DOHH2 (cell line): Measurements from ENCODE around the gene TBC1D10A.

Experiments used
- H3F3A ChIP-seq: fragments of 200-600 bp; sonication (generic), shearing (Covaris generic); 2 replicates; pipeline ENCODE4 v1.6.0; 2016; ENCODE audit warnings: antibody characterized with exemption, mild to moderate bottlenecking; ENCODE audit not compliant: control insufficient read depth, insufficient read depth
- H3K27ac ChIP-seq: fragments of 200-600 bp; sonication (generic); 2 replicates; pipeline ENCODE4 v1.5.1; 2014; ENCODE audit warnings: low read depth, mild to moderate bottlenecking, low read length, moderate library complexity
- H3K27me3 ChIP-seq: fragments of 200-600 bp; sonication (generic); 2 replicates; pipeline ENCODE4 v1.6.1; 2014; ENCODE audit warnings: mild to moderate bottlenecking, low read length, mixed read lengths; ENCODE audit not compliant: control insufficient read depth
- H3K36me3 ChIP-seq: fragments of 200-600 bp; sonication (generic); 2 replicates; pipeline ENCODE4 v1.6.1; 2014; ENCODE audit warnings: mild to moderate bottlenecking, low read length, moderate library complexity, mixed read lengths; ENCODE audit not compliant: control insufficient read depth
- H3K4me1 ChIP-seq: fragments of 200-600 bp; sonication (generic); 2 replicates; pipeline ENCODE4 v1.6.1; 2014; ENCODE audit warnings: mild to moderate bottlenecking, low read length, mixed read lengths; ENCODE audit not compliant: control insufficient read depth
- H3K4me2 ChIP-seq: fragments of 200-600 bp; sonication (generic); 2 replicates; pipeline ENCODE4 v1.6.0; 2014; ENCODE audit warnings: mild to moderate bottlenecking, low read length, moderate library complexity
- H3K4me3 ChIP-seq: fragments of 200-600 bp; sonication (generic); 2 replicates; pipeline ENCODE4 v1.5.1; 2014; ENCODE audit warnings: mild to moderate bottlenecking, low read length, mixed read lengths
- H3K79me2 ChIP-seq: fragments of 200-600 bp; sonication (generic); 2 replicates; pipeline ENCODE4 v1.6.1; 2014; ENCODE audit warnings: mild to moderate bottlenecking, low read length, mixed read lengths; ENCODE audit not compliant: control insufficient read depth
- H3K9me2 ChIP-seq: fragments of 200-600 bp; sonication (generic); replicated peaks from 2 replicates; pipeline ENCODE4 v1.6.1; 2014; ENCODE audit warnings: mild to moderate bottlenecking, low read length, mixed read lengths; ENCODE audit not compliant: control insufficient read depth
- H3K9me3 ChIP-seq: fragments of 200-600 bp; sonication (generic); 2 replicates; pipeline ENCODE4 v1.6.1; 2014; ENCODE audit warnings: antibody characterized with exemption, low read length, mixed read lengths; ENCODE audit not compliant: control insufficient read depth, insufficient read depth
- H4K20me1 ChIP-seq: fragments of 200-600 bp; sonication (generic); 2 replicates; pipeline ENCODE4 v1.6.0; 2014; ENCODE audit warnings: low read depth, mild to moderate bottlenecking, antibody characterized with exemption, low read length, moderate library complexity; ENCODE audit not compliant: control insufficient read depth, insufficient read depth
- EZH2phosphoT487 ChIP-seq: fragments of 200-600 bp; sonication (generic); IDR thresholded peaks from 2 replicates; pipeline ENCODE4 v1.6.1; 2017; ENCODE audit warnings: borderline replicate concordance, mild to moderate bottlenecking, antibody characterized with exemption, low read length, moderate library complexity, mixed read lengths
- TF ChIP-seq, protein P1 (sequence below): fragments of 200-600 bp; sonication (generic); IDR thresholded peaks from one replicate; pipeline ENCODE4 v1.5.1; 2014; ENCODE audit warnings: antibody characterized with exemption, mild to moderate bottlenecking, low read depth, low read length; ENCODE audit not compliant: poor library complexity, severe bottlenecking

The TBC1D10A gene

DNA sequence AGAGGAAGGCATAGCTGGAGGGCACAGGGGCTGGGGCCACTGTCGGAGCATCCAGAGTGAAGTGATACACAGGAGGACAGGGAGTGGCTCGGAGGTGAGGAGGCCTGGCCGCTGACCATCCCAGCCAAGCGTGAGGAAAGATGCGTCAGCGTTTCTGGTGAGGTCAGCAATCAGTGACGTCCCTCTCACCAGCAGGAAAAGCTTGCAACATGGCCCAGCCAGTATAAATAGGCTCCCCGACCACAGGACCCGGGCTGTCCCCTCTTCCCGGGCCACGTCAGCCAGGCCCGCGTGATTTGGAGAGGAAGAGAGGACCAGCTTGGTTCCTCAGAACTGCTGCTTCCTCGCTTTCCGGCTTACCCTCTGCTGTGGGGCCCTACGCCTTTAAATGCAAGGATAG is 55.9 kb downstream of the TBC1D10A start:
- H3K4me3 ChIP-seq = no peak overlapping the region
- no peak overlapping the region for H3K4me2 ChIP-seq
- peaks cover 18% of the 10 kb centered on the region for H3K4me1 ChIP-seq
- H3F3A ChIP-seq = no peaks in the 10 kb centered on the region
- H4K20me1 ChIP-seq = no peaks in the 10 kb centered on the region
- peaks cover 14% of the 10 kb centered on the region for H3K27me3 ChIP-seq
- no peak overlapping the region for H3K27ac ChIP-seq
- H3K9me3 ChIP-seq = no peaks in the 10 kb centered on the region
- TF ChIP-seq, protein P1, sequence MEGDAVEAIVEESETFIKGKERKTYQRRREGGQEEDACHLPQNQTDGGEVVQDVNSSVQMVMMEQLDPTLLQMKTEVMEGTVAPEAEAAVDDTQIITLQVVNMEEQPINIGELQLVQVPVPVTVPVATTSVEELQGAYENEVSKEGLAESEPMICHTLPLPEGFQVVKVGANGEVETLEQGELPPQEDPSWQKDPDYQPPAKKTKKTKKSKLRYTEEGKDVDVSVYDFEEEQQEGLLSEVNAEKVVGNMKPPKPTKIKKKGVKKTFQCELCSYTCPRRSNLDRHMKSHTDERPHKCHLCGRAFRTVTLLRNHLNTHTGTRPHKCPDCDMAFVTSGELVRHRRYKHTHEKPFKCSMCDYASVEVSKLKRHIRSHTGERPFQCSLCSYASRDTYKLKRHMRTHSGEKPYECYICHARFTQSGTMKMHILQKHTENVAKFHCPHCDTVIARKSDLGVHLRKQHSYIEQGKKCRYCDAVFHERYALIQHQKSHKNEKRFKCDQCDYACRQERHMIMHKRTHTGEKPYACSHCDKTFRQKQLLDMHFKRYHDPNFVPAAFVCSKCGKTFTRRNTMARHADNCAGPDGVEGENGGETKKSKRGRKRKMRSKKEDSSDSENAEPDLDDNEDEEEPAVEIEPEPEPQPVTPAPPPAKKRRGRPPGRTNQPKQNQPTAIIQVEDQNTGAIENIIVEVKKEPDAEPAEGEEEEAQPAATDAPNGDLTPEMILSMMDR = no peak
- TF ChIP-seq EZH2phosphoT487 = no peak
- no peaks in the 10 kb centered on the region for H3K9me2 ChIP-seq
- no peaks in the 10 kb centered on the region for H3K36me3 ChIP-seq
- peaks cover 4% of the 10 kb centered on the region; the same call in 1 of the 2 replicates for H3K79me2 ChIP-seq

DNA sequence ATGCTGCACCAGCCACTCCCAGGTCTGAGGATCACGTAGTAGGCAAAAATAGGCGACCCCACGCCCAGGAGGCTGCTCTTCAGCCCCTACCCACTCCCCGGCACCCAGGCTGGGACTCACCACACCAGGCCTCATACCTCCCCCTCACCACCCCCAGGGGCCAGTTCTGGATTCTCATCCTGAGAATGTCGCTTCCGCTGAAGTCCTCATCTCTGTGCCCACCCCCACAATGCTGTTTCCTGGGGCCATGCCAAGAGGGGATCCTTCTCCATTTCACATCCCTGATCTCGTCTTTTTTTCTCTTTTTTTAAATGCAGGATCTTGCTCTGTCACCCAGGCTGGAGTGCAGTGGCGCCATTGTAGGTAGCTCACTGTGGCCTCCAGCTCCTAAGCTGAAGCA is 58.4 kb downstream of the TBC1D10A start:
- no peak overlapping the region for H3K27ac ChIP-seq

GRCh38 chr22:30267382-30268302 is 59.1 kb downstream of the TBC1D10A start:
- Histone ChIP-seq H3K4me2 (peak overlapping the region; percentile 71), H3K27ac (no peak overlapping the region), H3K4me3 (peak overlapping the region; percentile 81)

More for the DNA sequence above, 58.4 kb downstream of the TBC1D10A start:
- Histone ChIP-seq H3K36me3 (no peaks in the 10 kb centered on the region), H3K9me3 (no peaks in the 10 kb centered on the region), H3F3A (no peaks in the 10 kb centered on the region), H3K4me2 (no peak overlapping the region), H4K20me1 (no peaks in the 10 kb centered on the region), H3K4me3 (no peak overlapping the region), H3K4me1 (peaks cover 25% of the 10 kb centered on the region), H3K9me2 (no peaks in the 10 kb centered on the region), H3K79me2 (peaks cover 4% of the 10 kb centered on the region; the same call in 1 of the 2 replicates), H3K27me3 (no peaks in the 10 kb centered on the region)
- TF ChIP-seq, protein P1 = no peak
- no peak for TF ChIP-seq EZH2phosphoT487

More at GRCh38 chr22:30267382-30268302, 59.1 kb downstream of the TBC1D10A start:
- Histone ChIP-seq H3K79me2 (peaks cover 4% of the 10 kb centered on the region; the same call in 1 of the 2 replicates), H3K9me3 (no peaks in the 10 kb centered on the region), H4K20me1 (no peaks in the 10 kb centered on the region), H3K9me2 (no peaks in the 10 kb centered on the region), H3K36me3 (no peaks in the 10 kb centered on the region), H3K27me3 (no peaks in the 10 kb centered on the region), H3K4me1 (peaks cover 30% of the 10 kb centered on the region), H3F3A (no peaks in the 10 kb centered on the region)
- TF ChIP-seq, protein P1 = no peak
- TF ChIP-seq EZH2phosphoT487 = no peak
